ENCODE measurements around the gene SNX33. TPM values are rescaled to one million over a fixed set of nuclear protein-coding genes. Genes with fewer than 3 reads are reported as not detected.
"Not testable (repeated sequence)": the region's sequence is repeated elsewhere in the genome, so short reads cannot be mapped to it uniquely, and the experiment has no call there.

The SNX33 gene
- total RNA-seq, 2 experiments from 2014 or later = 0.09 to 0.38 TPM

- Histone ChIP-seq H3K36me3 (ENCODE audit: insufficient read depth, low read length) (no peaks in the 10 kb centered on the region), H3K27ac (ENCODE audit: low read depth, low read length, poor library complexity, severe bottlenecking) (no peak overlapping the region), H3K4me3 (ENCODE audit: low read depth, low read length, poor library complexity, severe bottlenecking) (no peak overlapping the region), H4K20me1 (ENCODE audit: insufficient read depth, low read length) (no peaks in the 10 kb centered on the region), H3K9me3 (ENCODE audit: low read length) (no peaks in the 10 kb centered on the region), H3K4me2 (ENCODE audit: low read length) (no peak overlapping the region), H3K9me2 (ENCODE audit: insufficient read depth, low read length) (no peaks in the 10 kb centered on the region), H3K4me1 (ENCODE audit: insufficient read depth, low read length, poor library complexity, severe bottlenecking) (no peaks in the 10 kb centered on the region), H3K79me2 (ENCODE audit: insufficient read depth, low read depth, low read length) (no peaks in the 10 kb centered on the region), H2AFZ (ENCODE audit: low read length) (no peak overlapping the region)
- TF ChIP-seq EZH2phosphoT487 (IDR thresholded peaks at IDR 0.05; ENCODE audit: borderline replicate concordance, low read depth, low read length) (no peak), CTCF (conservative IDR thresholded peaks at IDR 0.05; ENCODE audit: low read length) (no peak)
- no TSS peak for BruUV-seq (replicated peaks)
- ChIA-PET CTCF (ENCODE audit: unreplicated experiment) (no interaction called here), POLR2A (no interaction called here)
- no peak for DNase-seq (ENCODE audit: low spot score)
- intact Hi-C loops (cut with micrococcal nuclease; ENCODE audit: unreplicated experiment) = no loop called here
Observed at GRCh38 chr15:75677465-75678323, 30.0 kb downstream of the SNX33 start.

GRCh38 chr15:75678324-75678690 lies 30.6 kb downstream of the SNX33 start:
- H2AFZ ChIP-seq (ENCODE audit: low read length); intact Hi-C loops (cut with micrococcal nuclease; ENCODE audit: unreplicated experiment); CTCF ChIA-PET (ENCODE audit: unreplicated experiment); H3K9me3 ChIP-seq (ENCODE audit: low read length); H3K4me3 ChIP-seq (ENCODE audit: low read depth, low read length, poor library complexity, severe bottlenecking); H3K9me2 ChIP-seq (ENCODE audit: insufficient read depth, low read length); H3K36me3 ChIP-seq (ENCODE audit: insufficient read depth, low read length); H3K4me2 ChIP-seq (ENCODE audit: low read length); H4K20me1 ChIP-seq (ENCODE audit: insufficient read depth, low read length); H3K79me2 ChIP-seq (ENCODE audit: insufficient read depth, low read depth, low read length); H3K4me1 ChIP-seq (ENCODE audit: insufficient read depth, low read length, poor library complexity, severe bottlenecking); DNase-seq (ENCODE audit: low spot score); H3K27ac ChIP-seq (ENCODE audit: low read depth, low read length, poor library complexity, severe bottlenecking); BruUV-seq (replicated peaks); POLR2A ChIA-PET: not testable (repeated sequence)

GRCh38 chr15:75680007-75680789 lies 32.5 kb downstream of the SNX33 start:
- no peaks in the 10 kb centered on the region for H3K9me2 ChIP-seq (ENCODE audit: insufficient read depth, low read length)
- no peaks in the 10 kb centered on the region for H3K36me3 ChIP-seq (ENCODE audit: insufficient read depth, low read length)
- TF ChIP-seq EZH2phosphoT487 (IDR thresholded peaks at IDR 0.05; ENCODE audit: borderline replicate concordance, low read depth, low read length) (no peak), CTCF (conservative IDR thresholded peaks at IDR 0.05; ENCODE audit: low read length) (no peak)
- no peak overlapping the region for H2AFZ ChIP-seq (ENCODE audit: low read length)
- no peaks in the 10 kb centered on the region for H3K79me2 ChIP-seq (ENCODE audit: insufficient read depth, low read depth, low read length)
- no peaks in the 10 kb centered on the region for H3K9me3 ChIP-seq (ENCODE audit: low read length)
- H3K4me3 ChIP-seq (ENCODE audit: low read depth, low read length, poor library complexity, severe bottlenecking) = no peak overlapping the region
- ChIA-PET CTCF (ENCODE audit: unreplicated experiment) (interaction anchor here (2.4 kb wide), 1 partner anchor 312 kb away, joined by 5 read pairs; the partner anchor contains the start of gene MAN2C1), POLR2A (interaction anchor here (0.6 kb wide), 1 partner anchor 333 kb away, joined by 3 read pairs; no protein-coding TSS in a partner anchor)
- intact Hi-C loops (cut with micrococcal nuclease; ENCODE audit: unreplicated experiment) = loop anchor here (5.0 kb wide), 2 partner anchors 43 to 173 kb away; no protein-coding TSS in a partner anchor
- H3K4me1 ChIP-seq (ENCODE audit: insufficient read depth, low read length, poor library complexity, severe bottlenecking) = no peaks in the 10 kb centered on the region
- BruUV-seq (replicated peaks) = no TSS peak
- no peaks in the 10 kb centered on the region for H4K20me1 ChIP-seq (ENCODE audit: insufficient read depth, low read length)
- H3K4me2 ChIP-seq (ENCODE audit: low read length) = no peak overlapping the region
- DNase-seq (ENCODE audit: low spot score) = no peak
- H3K27ac ChIP-seq (ENCODE audit: low read depth, low read length, poor library complexity, severe bottlenecking) = no peak overlapping the region

All from OCI-LY7 (cell line).